HepG2 (cell line): Measurements from ENCODE around the gene UBAP1.
"Not testable (repeated sequence)": the region's sequence is repeated elsewhere in the genome, so short reads cannot be mapped to it uniquely, and the experiment has no call there.

Experiments used
- FOXK2 ChIP-seq: fragments of 450-650 bp; IDR thresholded peaks from 2 replicates; pipeline ENCODE4 v1.6.1; 2016
- HDAC2 ChIP-seq: sonication (generic); formaldehyde crosslinking; IDR thresholded peaks from 2 replicates; pipeline ENCODE4 v1.4.0; 2020; ENCODE audit warnings: missing genetic modification reagents
- POGZ ChIP-seq: sonication (generic); formaldehyde crosslinking; IDR thresholded peaks from 2 replicates; pipeline ENCODE4 v1.4.0; 2020; ENCODE audit warnings: mild to moderate bottlenecking, missing genetic modification reagents
- PPARG ChIP-seq: conservative IDR thresholded peaks from 2 replicates; pipeline ENCODE4 v1.6.1; 2016; ENCODE audit warnings: missing biosample characterization, missing genetic modification reagents
- RAD21 ChIP-seq: fragments of 450-650 bp; formaldehyde crosslinking; IDR thresholded peaks from 2 replicates; pipeline ENCODE4 v1.5.0; 2020; ENCODE audit warnings: mild to moderate bottlenecking
- RBM39 ChIP-seq: fragments of 200-400 bp; formaldehyde crosslinking; IDR thresholded peaks from one replicate; pipeline ENCODE4 v1.6.1; 2018; ENCODE audit warnings: antibody characterized with exemption, mild to moderate bottlenecking, low read depth, low read length; ENCODE audit not compliant: poor library complexity, severe bottlenecking
- REPIN1 ChIP-seq: sonication (generic); formaldehyde crosslinking; IDR thresholded peaks from 2 replicates; pipeline ENCODE4 v1.8.0; 2022; ENCODE audit warnings: missing genetic modification reagents, low read depth, mild to moderate bottlenecking, borderline replicate concordance
- ZMAT3 ChIP-seq: sonication (generic); formaldehyde crosslinking; conservative IDR thresholded peaks from 2 replicates; pipeline ENCODE4 v1.7.0; 2021; ENCODE audit warnings: missing genetic modification reagents
- ZNF431 ChIP-seq: sonication (generic); formaldehyde crosslinking; IDR thresholded peaks from 2 replicates; pipeline ENCODE4 v1.9.0; 2022; ENCODE audit warnings: missing genetic modification reagents, low read depth, mild to moderate bottlenecking, borderline replicate concordance
- ZNF747 ChIP-seq: sonication (generic); formaldehyde crosslinking; IDR thresholded peaks from 2 replicates; pipeline ENCODE4 v1.8.1; 2023; ENCODE audit warnings: missing genetic modification reagents, mild to moderate bottlenecking, borderline replicate concordance
- TF ChIP-seq, protein P1 (sequence below): sonication (generic); formaldehyde crosslinking; IDR thresholded peaks from 2 replicates; pipeline ENCODE4 v1.5.0; 2020; ENCODE audit warnings: mild to moderate bottlenecking, missing genetic modification reagents, moderate library complexity

DNA sequence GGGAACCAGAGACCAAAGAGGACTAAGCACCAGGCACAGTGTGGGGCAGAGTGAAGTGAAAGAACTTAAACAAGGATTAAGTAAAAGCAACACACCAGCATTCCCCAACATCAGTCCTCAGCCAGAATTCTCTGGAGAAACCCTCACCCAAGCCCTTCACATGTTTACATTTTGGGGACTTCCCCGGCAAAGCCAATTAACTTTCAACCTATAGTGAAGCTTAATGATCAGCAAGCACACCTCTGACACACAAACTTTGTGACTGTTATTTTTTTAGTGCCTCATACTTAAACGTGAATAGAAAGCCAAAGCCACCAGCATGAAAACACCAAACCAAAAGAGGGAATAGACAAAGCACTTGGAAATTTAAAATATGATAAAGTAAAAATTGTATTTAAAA, 94.7 kb downstream of the UBAP1 start:
- not testable (repeated sequence) for TF ChIP-seq REPIN1 (CRISPR knock-in tag); POGZ; RAD21 (CRISPR knock-in tag); RBM39; FOXK2; ZNF431 (CRISPR knock-in tag); ZMAT3; PPARG (CRISPR knock-in tag); ZNF747 (CRISPR knock-in tag); HDAC2 (CRISPR knock-in tag)
- TF ChIP-seq, protein P1, sequence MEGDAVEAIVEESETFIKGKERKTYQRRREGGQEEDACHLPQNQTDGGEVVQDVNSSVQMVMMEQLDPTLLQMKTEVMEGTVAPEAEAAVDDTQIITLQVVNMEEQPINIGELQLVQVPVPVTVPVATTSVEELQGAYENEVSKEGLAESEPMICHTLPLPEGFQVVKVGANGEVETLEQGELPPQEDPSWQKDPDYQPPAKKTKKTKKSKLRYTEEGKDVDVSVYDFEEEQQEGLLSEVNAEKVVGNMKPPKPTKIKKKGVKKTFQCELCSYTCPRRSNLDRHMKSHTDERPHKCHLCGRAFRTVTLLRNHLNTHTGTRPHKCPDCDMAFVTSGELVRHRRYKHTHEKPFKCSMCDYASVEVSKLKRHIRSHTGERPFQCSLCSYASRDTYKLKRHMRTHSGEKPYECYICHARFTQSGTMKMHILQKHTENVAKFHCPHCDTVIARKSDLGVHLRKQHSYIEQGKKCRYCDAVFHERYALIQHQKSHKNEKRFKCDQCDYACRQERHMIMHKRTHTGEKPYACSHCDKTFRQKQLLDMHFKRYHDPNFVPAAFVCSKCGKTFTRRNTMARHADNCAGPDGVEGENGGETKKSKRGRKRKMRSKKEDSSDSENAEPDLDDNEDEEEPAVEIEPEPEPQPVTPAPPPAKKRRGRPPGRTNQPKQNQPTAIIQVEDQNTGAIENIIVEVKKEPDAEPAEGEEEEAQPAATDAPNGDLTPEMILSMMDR (CRISPR knock-in tag) = not testable (repeated sequence)
